WTC11 (cell line): ENCODE data around the gene SYTL4.

Experiments used
- CTCF ChIP-seq: fragments of 200-600 bp; IDR thresholded peaks from 2 replicates; pipeline ENCODE4 v1.8.0; 2022; ENCODE audit warnings: antibody characterized with exemption
- IRF2 ChIP-seq: sonication (generic); formaldehyde crosslinking; IDR thresholded peaks from 2 replicates; pipeline ENCODE4 v1.8.0; 2022; ENCODE audit warnings: low read depth, missing genetic modification reagents, borderline replicate concordance
- NFYB ChIP-seq: sonication (generic); formaldehyde crosslinking; conservative IDR thresholded peaks from 2 replicates; pipeline ENCODE4 v1.8.0; 2022; ENCODE audit warnings: low read depth, missing genetic modification reagents

- TF ChIP-seq NFYB (CRISPR knock-in tag), result no peak
- TF ChIP-seq CTCF, result no peak
- no peak for TF ChIP-seq IRF2
Measured at GRCh38 chrX:100721328-100721727, 10.6 kb downstream of the SYTL4 start.
